HG02610 (cell line): ENCODE measurements around the gene EDRF1.
"Not testable (repeated sequence)": the region's sequence is repeated elsewhere in the genome, so short reads cannot be mapped to it uniquely, and the experiment has no call there.

Source experiments
- ATAC-seq: cut with Tn5 transposase; IDR thresholded peaks from one replicate; pipeline ENCODE4 v1.9.1; 2021; ENCODE audit warnings: mild to moderate bottlenecking, moderate library complexity; ENCODE audit not compliant: unreplicated experiment

EDRF1 gene

DNA sequence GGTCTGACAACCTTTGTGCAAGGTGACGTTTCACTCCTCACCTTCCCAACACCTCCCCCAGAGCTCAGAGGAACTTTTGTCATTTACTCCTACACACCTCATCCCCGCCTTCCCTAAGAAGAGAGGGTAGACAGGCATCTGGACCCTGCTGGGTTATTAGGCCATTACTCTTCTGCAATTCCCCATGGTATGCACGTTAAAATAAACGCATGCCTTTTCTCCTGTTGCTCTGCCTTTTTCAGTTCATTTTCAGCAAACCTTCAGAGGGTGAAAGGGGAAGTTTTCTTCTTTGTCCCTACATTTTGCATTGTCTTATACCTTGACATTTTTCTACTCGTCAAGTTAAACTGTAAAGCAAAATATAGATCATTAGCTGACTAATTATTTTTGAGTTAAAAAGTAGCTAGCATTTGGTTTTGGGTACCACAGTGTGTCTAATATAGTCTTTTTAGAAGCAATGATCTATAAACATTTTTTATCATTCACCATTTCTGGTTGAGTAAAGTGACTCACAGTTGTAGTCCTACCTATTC is 10.5 kb upstream of the EDRF1 start:
- no peak for ATAC-seq

GRCh38 chr10:125709553-125710474 is 9.7 kb upstream of the EDRF1 start:
- ATAC-seq: no peak

DNA sequence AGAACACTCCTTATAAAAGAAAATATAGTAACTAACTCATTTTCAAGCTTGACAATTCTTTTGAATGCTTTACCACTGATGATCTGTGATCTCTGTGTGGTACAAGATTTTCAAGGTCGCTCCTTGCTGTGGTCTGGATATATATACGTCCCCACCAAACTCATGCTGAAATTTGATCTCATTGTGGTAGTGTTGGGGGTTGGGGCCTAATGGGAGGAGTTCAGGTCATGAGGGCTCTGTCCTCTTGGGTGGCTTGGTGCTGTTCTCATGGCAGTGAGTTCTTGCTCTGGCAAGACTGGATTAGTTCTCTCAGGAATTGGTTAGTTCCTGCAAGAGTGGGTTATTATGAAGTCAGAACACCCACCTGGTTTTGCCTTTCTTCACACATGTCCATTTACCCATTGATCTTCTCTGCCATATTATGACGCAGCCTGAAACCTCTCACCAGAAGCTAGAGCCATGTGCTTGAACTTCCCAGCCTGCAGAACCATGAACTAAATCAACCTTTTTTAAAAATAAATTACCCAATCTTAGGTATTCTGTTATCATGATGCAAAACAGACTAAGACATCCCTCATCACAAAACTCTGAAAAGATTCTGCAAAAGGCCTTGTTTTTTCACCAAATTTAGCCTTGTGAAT is 8.3 kb upstream of the EDRF1 start:
- no peak for ATAC-seq

DNA sequence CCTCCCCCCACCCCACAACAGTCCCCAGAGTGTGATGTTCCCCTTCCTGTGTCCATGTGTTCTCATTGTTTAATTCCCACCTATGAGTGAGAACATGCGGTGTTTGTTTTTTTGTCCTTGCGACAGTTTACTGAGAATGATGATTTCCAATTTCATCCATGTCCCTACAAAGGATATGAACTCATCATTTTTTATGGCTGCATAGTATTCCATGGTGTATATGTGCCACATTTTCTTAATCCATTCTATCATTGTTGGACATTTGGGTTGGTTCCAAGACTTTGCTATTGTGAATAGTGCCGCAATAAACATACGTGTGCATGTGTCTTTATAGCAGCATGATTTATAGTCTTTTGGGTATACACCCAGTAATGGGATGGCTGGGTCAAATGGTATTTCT is 4.8 kb upstream of the EDRF1 start:
- ATAC-seq: not testable (repeated sequence)

DNA sequence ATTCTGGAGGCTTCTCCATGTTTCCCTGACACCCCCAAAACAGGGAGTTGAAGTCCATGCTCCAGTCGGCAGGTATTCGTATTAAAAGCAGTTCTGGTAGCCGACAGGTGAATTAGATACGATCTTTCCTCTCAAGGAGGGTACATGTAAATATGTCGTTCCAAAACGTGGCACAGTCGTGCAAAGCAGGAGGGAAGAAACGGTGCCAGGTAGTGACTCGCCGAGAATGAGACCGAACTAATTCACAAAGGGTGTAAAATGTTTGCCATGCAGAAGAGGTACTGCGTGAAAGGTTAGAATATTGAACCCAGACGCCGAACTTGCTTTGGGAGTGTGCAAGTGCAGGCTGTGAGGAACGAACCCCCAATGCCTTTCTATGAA is 483 bp downstream of the EDRF1 start:
- no peak for ATAC-seq

DNA sequence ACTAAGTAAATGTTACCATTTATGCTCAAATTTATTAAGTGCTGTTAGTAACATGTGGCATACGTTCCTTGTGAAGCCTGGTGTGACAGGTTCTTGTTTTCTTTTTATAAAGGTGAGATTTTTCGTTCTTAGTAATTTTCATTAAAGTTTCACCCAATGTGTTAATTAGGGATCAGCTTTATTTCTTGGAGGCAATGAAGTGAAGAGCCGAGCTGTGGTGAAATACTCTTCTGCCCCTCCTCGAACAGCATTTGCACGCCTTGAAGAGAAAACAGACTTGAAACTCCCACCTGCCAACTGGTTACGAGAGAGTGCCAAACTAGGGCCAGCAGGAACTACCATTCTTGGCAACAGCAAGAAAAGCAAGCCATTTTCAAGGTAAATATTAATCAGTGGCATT is 1.5 kb downstream of the EDRF1 start:
- peak; percentile 36 for ATAC-seq

DNA sequence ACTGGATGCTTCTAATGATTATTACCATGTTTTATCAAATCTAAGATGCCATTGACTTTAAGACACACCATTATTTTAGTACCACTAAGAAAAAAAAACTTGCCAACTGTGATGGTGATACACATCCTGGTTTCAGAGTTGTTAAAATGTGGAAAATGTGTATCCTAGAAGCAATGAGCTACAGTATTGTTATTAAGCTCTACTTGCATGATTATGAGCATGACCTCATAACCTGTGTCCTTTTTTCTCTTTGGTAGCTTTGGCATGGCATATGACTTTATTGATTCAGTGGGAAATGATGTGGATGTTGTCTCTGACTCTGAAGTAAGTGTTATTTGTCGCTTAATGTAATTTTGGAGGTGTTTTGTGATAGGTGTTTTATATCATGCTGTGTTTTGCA is 3.3 kb downstream of the EDRF1 start:
- ATAC-seq: no peak

- no peak for ATAC-seq
Observed at GRCh38 chr10:125726914-125727313, 7.4 kb downstream of the EDRF1 start.

GRCh38 chr10:125727436-125727835 is 7.9 kb downstream of the EDRF1 start:
- no peak for ATAC-seq

GRCh38 chr10:125734148-125734547 is 14.6 kb downstream of the EDRF1 start:
- ATAC-seq: no peak

- ATAC-seq: no peak
Observed at GRCh38 chr10:125734823-125735222, 15.3 kb downstream of the EDRF1 start.

DNA sequence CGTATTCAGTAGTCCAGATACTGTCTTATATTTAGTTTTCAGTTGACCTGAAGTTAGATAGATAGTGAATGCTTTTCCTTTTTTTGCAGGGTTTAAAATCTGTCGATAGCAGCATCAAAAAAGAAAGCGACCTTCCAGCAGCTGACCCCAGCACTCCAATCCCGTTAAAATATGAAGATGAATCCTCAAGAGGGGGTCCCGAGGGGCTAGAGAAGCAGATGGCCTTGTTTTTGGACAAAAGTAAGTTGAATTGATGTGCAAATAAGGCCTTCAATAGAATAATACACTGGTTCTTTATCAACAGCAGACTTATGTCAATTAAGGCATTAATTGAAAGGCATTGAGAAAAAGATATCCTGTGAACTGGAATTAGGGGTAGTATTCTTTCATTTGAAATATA is 18.7 kb downstream of the EDRF1 start:
- no peak for ATAC-seq

DNA sequence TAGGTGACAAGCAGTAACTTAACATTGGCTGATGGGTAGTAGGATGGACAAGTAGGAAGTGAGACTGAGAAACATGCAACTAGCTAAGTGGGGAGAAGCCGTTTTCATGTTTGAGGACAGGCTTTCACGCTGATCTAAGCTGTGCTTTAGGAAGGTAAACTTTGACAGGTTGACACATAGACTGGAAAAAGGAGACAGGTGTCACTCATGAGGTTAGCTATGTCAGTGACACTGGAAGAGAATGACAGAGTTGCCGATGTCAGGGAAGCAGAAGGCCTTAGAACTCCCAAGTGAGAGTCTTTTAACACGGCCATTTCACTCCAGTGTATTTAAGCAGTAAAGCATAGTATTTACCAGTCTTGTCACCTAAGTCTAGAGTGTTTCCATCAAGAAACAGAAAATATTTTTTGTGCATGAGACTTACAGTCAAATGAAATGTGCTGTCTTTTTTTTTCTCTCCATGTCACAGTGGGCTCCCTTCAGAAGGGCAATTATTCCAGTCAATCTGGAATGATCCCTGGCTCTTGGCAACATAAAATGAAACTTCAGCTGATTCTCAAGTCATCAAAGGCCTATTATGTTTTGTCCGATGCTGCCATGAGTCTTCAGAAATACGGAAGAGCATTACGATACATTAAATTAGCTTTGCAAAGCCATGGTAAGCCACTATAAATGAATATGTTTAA is 20.6 kb downstream of the EDRF1 start:
- no peak for ATAC-seq

GRCh38 chr10:125742465-125742864 is 23.0 kb downstream of the EDRF1 start:
- no peak for ATAC-seq

GRCh38 chr10:125744909-125745308 is 25.4 kb downstream of the EDRF1 start:
- no peak for ATAC-seq

- no peak for ATAC-seq
Observed at GRCh38 chr10:125747417-125747816, 27.9 kb downstream of the EDRF1 start.

DNA sequence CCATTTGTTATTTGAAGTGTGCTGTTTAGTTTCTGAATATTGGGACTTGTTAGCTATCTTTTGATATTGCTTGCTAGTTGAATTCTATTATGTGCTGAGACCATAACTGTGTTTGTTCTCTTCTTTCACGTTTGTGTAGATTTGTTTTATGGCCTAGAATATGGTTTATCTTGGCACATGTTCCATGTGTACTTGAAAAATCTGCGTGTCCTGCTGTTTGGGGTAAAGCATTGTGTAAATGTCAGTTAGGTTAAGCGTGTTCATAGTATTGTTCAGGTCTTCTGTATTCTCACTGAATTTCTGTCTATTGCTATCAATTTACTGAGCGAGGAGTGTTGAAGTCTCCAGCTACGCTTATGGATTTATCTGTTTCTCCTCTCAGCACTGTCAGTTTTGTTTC is 36.7 kb downstream of the EDRF1 start:
- ATAC-seq: no peak

GRCh38 chr10:125756853-125757487 is 37.5 kb downstream of the EDRF1 start:
- ATAC-seq: no peak

GRCh38 chr10:125757742-125758141 is 38.2 kb downstream of the EDRF1 start:
- no peak for ATAC-seq

- no peak for ATAC-seq
Observed at GRCh38 chr10:125761961-125762360, 42.5 kb downstream of the EDRF1 start.
